ENCODE results near the gene KIF18A. TPM values are rescaled to one million over a fixed set of nuclear protein-coding genes. Genes with fewer than 3 reads are reported as not detected.

Gene KIF18A
- polyA plus RNA-seq, 1 donor (not counting 4 experiments of a cell fraction or from before 2014, with no cell fraction given), result 6.1 TPM

DNA sequence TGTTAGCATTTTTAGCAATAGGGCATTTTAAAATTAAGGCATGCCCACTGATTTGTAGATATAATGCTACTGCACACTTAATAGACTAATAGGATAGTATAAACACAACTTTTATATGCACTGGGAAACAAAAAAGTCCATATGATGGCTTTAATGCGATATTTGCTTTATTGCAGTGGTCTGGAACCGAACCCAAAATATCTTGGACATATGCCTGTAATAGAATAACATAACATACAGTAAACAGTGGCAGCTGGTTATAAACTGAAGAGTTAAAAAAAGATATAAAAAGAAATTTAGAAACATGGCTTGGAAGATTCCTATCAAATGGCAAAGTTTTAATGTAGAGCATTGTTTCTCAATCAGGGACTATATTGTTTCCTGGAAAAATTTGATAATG lies 111.9 kb downstream of the KIF18A start:
- DNase-seq (ENCODE audit: low read depth, low spot score), result no peak

DNA sequence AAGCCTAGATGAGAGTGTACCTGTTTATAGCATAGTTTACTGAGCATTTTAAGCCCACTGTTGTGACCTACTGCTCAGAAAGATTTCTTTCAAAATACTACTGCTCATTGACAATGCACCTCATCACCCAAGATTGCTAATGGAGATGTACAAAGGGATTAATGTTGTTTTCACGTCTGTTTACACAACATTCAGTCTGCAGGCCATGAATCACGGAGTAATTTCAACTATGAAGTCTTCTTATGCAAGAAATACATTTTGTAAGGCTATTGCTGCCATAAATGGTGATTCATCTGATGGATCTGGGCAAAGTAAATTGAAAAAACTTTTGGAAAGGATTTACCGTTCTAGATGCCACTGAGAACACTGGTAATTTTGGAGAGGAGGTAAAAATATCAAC lies 112.9 kb downstream of the KIF18A start:
- DNase-seq (ENCODE audit: low read depth, low spot score), result no peak
- no peak overlapping the region for H3K27ac ChIP-seq (ENCODE audit: control insufficient read depth, insufficient read depth, low read length)
- H3K27me3 ChIP-seq (ENCODE audit: control insufficient read depth, extremely low read depth, insufficient read depth, low read length), result no peaks in the 10 kb centered on the region
- H3K9me1 ChIP-seq (ENCODE audit: control insufficient read depth, extremely low read depth, insufficient read depth, low read length), result no peaks in the 10 kb centered on the region
- H3K79me2 ChIP-seq (ENCODE audit: control insufficient read depth, insufficient read depth, low read length), result no peaks in the 10 kb centered on the region
- dilution Hi-C loops (cut with MboI; ENCODE audit: extremely low pct_ligation_motif_present, low sequenced_read_pairs), result no loop called here
- no peak overlapping the region for H3K9ac ChIP-seq (ENCODE audit: control insufficient read depth, extremely low read depth, insufficient read depth, low read length)
- TF ChIP-seq, protein P1, sequence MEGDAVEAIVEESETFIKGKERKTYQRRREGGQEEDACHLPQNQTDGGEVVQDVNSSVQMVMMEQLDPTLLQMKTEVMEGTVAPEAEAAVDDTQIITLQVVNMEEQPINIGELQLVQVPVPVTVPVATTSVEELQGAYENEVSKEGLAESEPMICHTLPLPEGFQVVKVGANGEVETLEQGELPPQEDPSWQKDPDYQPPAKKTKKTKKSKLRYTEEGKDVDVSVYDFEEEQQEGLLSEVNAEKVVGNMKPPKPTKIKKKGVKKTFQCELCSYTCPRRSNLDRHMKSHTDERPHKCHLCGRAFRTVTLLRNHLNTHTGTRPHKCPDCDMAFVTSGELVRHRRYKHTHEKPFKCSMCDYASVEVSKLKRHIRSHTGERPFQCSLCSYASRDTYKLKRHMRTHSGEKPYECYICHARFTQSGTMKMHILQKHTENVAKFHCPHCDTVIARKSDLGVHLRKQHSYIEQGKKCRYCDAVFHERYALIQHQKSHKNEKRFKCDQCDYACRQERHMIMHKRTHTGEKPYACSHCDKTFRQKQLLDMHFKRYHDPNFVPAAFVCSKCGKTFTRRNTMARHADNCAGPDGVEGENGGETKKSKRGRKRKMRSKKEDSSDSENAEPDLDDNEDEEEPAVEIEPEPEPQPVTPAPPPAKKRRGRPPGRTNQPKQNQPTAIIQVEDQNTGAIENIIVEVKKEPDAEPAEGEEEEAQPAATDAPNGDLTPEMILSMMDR (optimal IDR thresholded peaks at IDR 0.05 in 1 of 3, IDR thresholded peaks at IDR 0.05 in 1 of 3, conservative IDR thresholded peaks at IDR 0.05 in 1 of 3; ENCODE audit: extremely low read depth in 1 of 3, insufficient read depth in 2 of 3, low read length in 3 of 3), result no peak
- no peak for TF ChIP-seq EZH2 (IDR thresholded peaks at IDR 0.05; ENCODE audit: low read length)
- H2AFZ ChIP-seq (ENCODE audit: control insufficient read depth, low read length), result no peak overlapping the region
- H3K4me3 ChIP-seq (ENCODE audit: control insufficient read depth in 2 of 3, extremely low read depth in 1 of 3, insufficient read depth in 2 of 3, low read depth in 1 of 3, low read length in 3 of 3), result no peak overlapping the region
- no peaks in the 10 kb centered on the region for H3K4me1 ChIP-seq (ENCODE audit: control insufficient read depth, extremely low read depth, insufficient read depth, low read length)
- H3K9me3 ChIP-seq (ENCODE audit: control insufficient read depth, low read depth, low read length), result no peaks in the 10 kb centered on the region
- H4K20me1 ChIP-seq (ENCODE audit: control insufficient read depth, extremely low read depth, insufficient read depth, low read length), result no peaks in the 10 kb centered on the region
- no peak overlapping the region for H3K4me2 ChIP-seq (ENCODE audit: control insufficient read depth, extremely low read depth, insufficient read depth, low read depth, low read length)
- no peak for FAIRE-seq
- no peaks in the 10 kb centered on the region for H3K36me3 ChIP-seq (ENCODE audit: control insufficient read depth in 2 of 2, extremely low read depth in 1 of 2, insufficient read depth in 2 of 2, low read length in 2 of 2)

More for the DNA sequence above, 111.9 kb downstream of the KIF18A start:
- H3K9me1 ChIP-seq (ENCODE audit: control insufficient read depth, extremely low read depth, insufficient read depth, low read length), result no peaks in the 10 kb centered on the region
- no peak overlapping the region for H3K4me2 ChIP-seq (ENCODE audit: control insufficient read depth, extremely low read depth, insufficient read depth, low read depth, low read length)
- no peaks in the 10 kb centered on the region for H3K79me2 ChIP-seq (ENCODE audit: control insufficient read depth, insufficient read depth, low read length)
- H3K4me3 ChIP-seq (ENCODE audit: control insufficient read depth in 2 of 3, extremely low read depth in 1 of 3, insufficient read depth in 2 of 3, low read depth in 1 of 3, low read length in 3 of 3), result no peak overlapping the region
- dilution Hi-C loops (cut with MboI; ENCODE audit: extremely low pct_ligation_motif_present, low sequenced_read_pairs), result no loop called here
- no peaks in the 10 kb centered on the region for H4K20me1 ChIP-seq (ENCODE audit: control insufficient read depth, extremely low read depth, insufficient read depth, low read length)
- TF ChIP-seq EZH2 (IDR thresholded peaks at IDR 0.05; ENCODE audit: low read length), result no peak
- TF ChIP-seq, protein P1 (optimal IDR thresholded peaks at IDR 0.05 in 1 of 3, IDR thresholded peaks at IDR 0.05 in 1 of 3, conservative IDR thresholded peaks at IDR 0.05 in 1 of 3; ENCODE audit: extremely low read depth in 1 of 3, insufficient read depth in 2 of 3, low read length in 3 of 3), result no peak
- no peaks in the 10 kb centered on the region for H3K4me1 ChIP-seq (ENCODE audit: control insufficient read depth, extremely low read depth, insufficient read depth, low read length)
- no peak overlapping the region for H3K27ac ChIP-seq (ENCODE audit: control insufficient read depth, insufficient read depth, low read length)
- no peaks in the 10 kb centered on the region for H3K27me3 ChIP-seq (ENCODE audit: control insufficient read depth, extremely low read depth, insufficient read depth, low read length)
- H3K9ac ChIP-seq (ENCODE audit: control insufficient read depth, extremely low read depth, insufficient read depth, low read length), result no peak overlapping the region
- H3K9me3 ChIP-seq (ENCODE audit: control insufficient read depth, low read depth, low read length), result no peaks in the 10 kb centered on the region
- FAIRE-seq, result no peak
- no peak overlapping the region for H2AFZ ChIP-seq (ENCODE audit: control insufficient read depth, low read length)
- no peaks in the 10 kb centered on the region for H3K36me3 ChIP-seq (ENCODE audit: control insufficient read depth in 2 of 2, extremely low read depth in 1 of 2, insufficient read depth in 2 of 2, low read length in 2 of 2)

All from keratinocyte (primary cell).